Upper lobe of right lung (tissue), 1 donor: ENCODE results near the gene PLSCR5. TPM values are rescaled to one million over a fixed set of nuclear protein-coding genes. Genes with fewer than 3 reads are reported as not detected.

ENCODE experiments used
- ATAC-seq: fragments of 200-7000 bp; cut with Tn5 transposase; one replicate; pipeline ENCODE4 v1.9.1; 2020; ENCODE audit warnings: mild to moderate bottlenecking, moderate library complexity
- DNase-seq: peaks from one replicate; pipeline ENCODE4 v3.0.0-alpha.2; 2020
- H3K27ac ChIP-seq: fragments of 200-600 bp; one replicate; pipeline ENCODE4 v1.8.0; 2022
- H3K27me3 ChIP-seq: fragments of 200-600 bp; one replicate; pipeline ENCODE4 v1.8.0; 2022; ENCODE audit warnings: mild to moderate bottlenecking
- H3K36me3 ChIP-seq: fragments of 200-600 bp; one replicate; pipeline ENCODE4 v1.8.0; 2022
- H3K4me1 ChIP-seq: fragments of 200-600 bp; one replicate; pipeline ENCODE4 v1.8.0; 2022
- H3K4me3 ChIP-seq: fragments of 200-600 bp; one replicate; pipeline ENCODE4 v1.8.0; 2022; ENCODE audit warnings: mild to moderate bottlenecking
- H3K9me3 ChIP-seq: fragments of 200-600 bp; one replicate; pipeline ENCODE4 v1.8.0; 2022
- CTCF ChIP-seq: fragments of 200-600 bp; IDR thresholded peaks from one replicate; pipeline ENCODE4 v1.8.0; 2022; ENCODE audit warnings: antibody characterized with exemption
- intact Hi-C: fragments of 100-400 bp; cut with DNase I; formaldehyde crosslinking; loops from one replicate; pipeline ENCODE4 v1.11.0; 2022
- total RNA-seq: library from RNA; stranded (reverse); fragmentation: NEBNext Ultra II Directional; extraction: Animal tissue kit (Norgen Biotek cat#: 25700); gene quantifications from one replicate; pipeline ENCODE4 v1.2.1, GENCODE V29; 2021
- donor health status: DM: no; HTN: yes; CAD: no; lungs with severe emphysema.

Gene PLSCR5
- total RNA-seq, 1 donor from 2014 or later, result not detected

GRCh38 chr3:146585156-146585555 lies 20.0 kb downstream of the PLSCR5 start:
- no peak for ATAC-seq
- H3K4me1 ChIP-seq, result no peaks in the 10 kb centered on the region
- DNase-seq, result no peak
- no peaks in the 10 kb centered on the region for H3K36me3 ChIP-seq
- no peak overlapping the region for H3K27ac ChIP-seq
- no peaks in the 10 kb centered on the region for H3K9me3 ChIP-seq
- intact Hi-C loops, result no loop called here
- H3K27me3 ChIP-seq, result no peaks in the 10 kb centered on the region
- no peak overlapping the region for H3K4me3 ChIP-seq
- no peak for TF ChIP-seq CTCF

GRCh38 chr3:146581951-146582467 lies 23.1 kb downstream of the PLSCR5 start:
- Histone ChIP-seq H3K27me3 (no peaks in the 10 kb centered on the region), H3K4me3 (no peak overlapping the region), H3K36me3 (no peaks in the 10 kb centered on the region), H3K27ac (no peak overlapping the region), H3K4me1 (no peaks in the 10 kb centered on the region), H3K9me3 (no peaks in the 10 kb centered on the region)
- intact Hi-C loops, result no loop called here
- ATAC-seq (peak; percentile 66), DNase-seq (no peak)
- no peak for TF ChIP-seq CTCF

GRCh38 chr3:146581080-146581601 lies 24.0 kb downstream of the PLSCR5 start:
- Histone ChIP-seq H3K4me1 (no peaks in the 10 kb centered on the region), H3K4me3 (no peak overlapping the region), H3K27ac (no peak overlapping the region), H3K9me3 (no peaks in the 10 kb centered on the region), H3K36me3 (no peaks in the 10 kb centered on the region), H3K27me3 (no peaks in the 10 kb centered on the region)
- DNase-seq (no peak), ATAC-seq (no peak)
- intact Hi-C loops, result no loop called here
- TF ChIP-seq CTCF, result no peak

- peak; percentile 52 for TF ChIP-seq CTCF
- intact Hi-C loops, result loop anchor here (10.0 kb wide), 1 partner anchor 253 kb away; no protein-coding TSS in a partner anchor
- no peak overlapping the region for H3K4me3 ChIP-seq
- H3K4me1 ChIP-seq, result no peaks in the 10 kb centered on the region
- no peaks in the 10 kb centered on the region for H3K36me3 ChIP-seq
- ATAC-seq, result peak; percentile 69
- H3K27ac ChIP-seq, result no peak overlapping the region
- no peak for DNase-seq
- no peaks in the 10 kb centered on the region for H3K27me3 ChIP-seq
- H3K9me3 ChIP-seq, result no peaks in the 10 kb centered on the region
Observed at GRCh38 chr3:146577662-146578061, 27.5 kb downstream of the PLSCR5 start.

- H3K27me3 ChIP-seq, result no peaks in the 10 kb centered on the region
- intact Hi-C loops, result loop anchor here (10.0 kb wide), 1 partner anchor 251 kb away; no protein-coding TSS in a partner anchor
- no peaks in the 10 kb centered on the region for H3K9me3 ChIP-seq
- no peak overlapping the region for H3K4me3 ChIP-seq
- ATAC-seq, result no peak
- no peak overlapping the region for H3K27ac ChIP-seq
- H3K4me1 ChIP-seq, result no peaks in the 10 kb centered on the region
- DNase-seq, result no peak
- H3K36me3 ChIP-seq, result no peaks in the 10 kb centered on the region
- TF ChIP-seq CTCF, result no peak
Observed at GRCh38 chr3:146575636-146576035, 29.5 kb downstream of the PLSCR5 start.

GRCh38 chr3:146574173-146574572 lies 31.0 kb downstream of the PLSCR5 start:
- TF ChIP-seq CTCF, result no peak
- no peak for ATAC-seq

More at GRCh38 chr3:146574173-146574572, 31.0 kb downstream of the PLSCR5 start:
- DNase-seq, result no peak
- Histone ChIP-seq H3K4me1 (no peaks in the 10 kb centered on the region), H3K36me3 (no peaks in the 10 kb centered on the region), H3K27ac (no peak overlapping the region), H3K4me3 (no peak overlapping the region), H3K27me3 (no peaks in the 10 kb centered on the region), H3K9me3 (no peaks in the 10 kb centered on the region)
- intact Hi-C loops, result loop anchor here (10.0 kb wide), 1 partner anchor 249 kb away; no protein-coding TSS in a partner anchor
